Iris pigment epithelial cell (primary cell): Measurements from ENCODE around the gene PPM1K.
"Not testable (repeated sequence)": the region's sequence is repeated elsewhere in the genome, so short reads cannot be mapped to it uniquely, and the experiment has no call there.

ENCODE experiments used
- DNase-seq: peaks from one replicate; pipeline ENCODE4 v3.0.0-alpha.2; 2011; ENCODE audit warnings: low read depth

PPM1K gene

DNA sequence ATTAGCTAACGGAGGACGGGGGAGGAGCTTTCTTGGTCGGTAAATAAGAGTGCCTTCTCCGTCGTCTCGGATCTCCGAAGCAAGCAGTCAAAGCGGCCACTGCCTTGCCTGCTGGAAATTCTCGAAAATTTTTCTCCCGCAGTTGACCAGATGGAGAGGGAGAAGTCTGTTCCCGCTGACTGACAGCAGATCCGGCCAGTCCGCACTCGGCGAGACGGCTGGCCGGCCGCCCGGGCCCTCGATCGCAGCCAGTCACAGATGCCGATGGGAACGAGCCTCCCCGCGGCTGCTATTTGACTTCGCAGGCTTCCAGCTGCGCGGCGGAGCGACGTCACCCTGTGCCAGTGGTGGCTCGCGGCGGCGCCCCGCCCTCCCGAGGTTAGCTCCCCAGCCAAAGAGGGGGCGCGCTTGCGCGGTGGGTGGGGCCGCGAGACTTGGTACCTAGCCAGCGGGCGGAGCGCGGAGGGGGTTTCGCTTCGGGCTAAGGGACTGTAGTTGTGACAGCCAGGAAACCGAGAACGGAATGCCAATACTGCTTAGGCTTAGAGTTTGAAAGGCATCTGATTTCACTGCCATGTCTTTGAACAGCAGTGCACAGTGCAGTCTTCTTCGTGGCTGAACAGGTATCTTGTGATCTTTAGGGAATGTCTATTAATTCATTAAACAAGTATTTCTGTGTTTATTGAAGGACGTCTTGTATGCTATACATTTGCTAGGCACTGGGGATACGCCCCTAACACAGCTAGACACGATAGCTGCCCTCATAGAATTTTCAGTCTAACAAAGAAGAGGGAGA lies at the start of gene PPM1K:
TSS of gene PPM1K (minus strand) at position 123 of the 796 bp plus-strand sequence. CDS start 5,978 bp downstream, outside the sequence.
- DNase-seq = peak; percentile 99

DNA sequence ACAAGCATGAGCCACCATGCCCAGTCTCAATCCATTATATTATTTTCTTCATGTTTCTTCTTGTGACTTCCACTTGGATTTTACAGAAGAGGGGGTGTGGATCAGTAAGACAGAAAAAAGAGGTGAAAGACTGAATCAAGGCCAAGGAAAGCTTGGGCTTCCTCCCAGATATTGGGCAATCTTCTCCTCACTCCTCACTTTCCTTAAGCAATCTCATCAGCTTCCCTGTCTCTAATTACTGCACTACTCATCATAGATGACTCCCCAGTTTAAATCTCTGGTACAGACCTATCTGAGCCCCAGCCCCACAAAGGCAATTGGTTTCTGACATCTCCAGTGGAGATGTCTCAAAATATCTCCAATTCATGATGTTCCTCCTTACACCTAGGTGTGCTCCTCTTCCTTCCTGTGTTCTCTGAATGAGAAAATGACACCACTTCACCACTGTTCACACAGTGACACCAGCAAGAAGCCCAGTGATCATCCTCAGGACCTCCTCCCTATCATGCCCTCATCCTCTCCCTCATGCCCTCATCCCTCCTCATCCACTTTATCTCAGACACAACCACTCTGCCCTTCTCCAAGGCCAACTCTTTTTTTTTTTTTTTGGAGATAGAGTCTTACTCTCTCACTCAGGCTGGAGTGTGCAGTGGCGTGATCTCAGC lies 49.5 kb upstream of the PPM1K start:
- peak; percentile 73 for DNase-seq

DNA sequence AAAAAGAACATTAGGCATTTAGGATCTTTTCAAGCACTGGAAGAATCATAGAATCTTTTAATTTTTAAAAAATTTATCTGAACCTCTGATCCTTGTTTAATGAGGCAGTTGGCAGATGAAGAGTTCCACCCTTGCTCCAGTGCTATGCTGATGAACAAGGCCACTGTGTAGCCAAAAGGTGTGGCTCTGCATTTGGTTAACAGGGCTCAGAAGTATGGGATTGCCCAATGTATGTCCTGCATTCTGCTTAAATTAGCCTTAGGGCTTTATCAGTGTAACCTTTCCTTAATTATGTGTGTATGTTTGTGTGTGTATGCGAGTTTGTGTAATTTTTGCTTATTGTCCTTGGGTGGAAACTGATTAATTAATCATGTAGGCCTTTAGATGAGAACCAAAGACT lies 43.3 kb upstream of the PPM1K start:
- DNase-seq = no peak

DNA sequence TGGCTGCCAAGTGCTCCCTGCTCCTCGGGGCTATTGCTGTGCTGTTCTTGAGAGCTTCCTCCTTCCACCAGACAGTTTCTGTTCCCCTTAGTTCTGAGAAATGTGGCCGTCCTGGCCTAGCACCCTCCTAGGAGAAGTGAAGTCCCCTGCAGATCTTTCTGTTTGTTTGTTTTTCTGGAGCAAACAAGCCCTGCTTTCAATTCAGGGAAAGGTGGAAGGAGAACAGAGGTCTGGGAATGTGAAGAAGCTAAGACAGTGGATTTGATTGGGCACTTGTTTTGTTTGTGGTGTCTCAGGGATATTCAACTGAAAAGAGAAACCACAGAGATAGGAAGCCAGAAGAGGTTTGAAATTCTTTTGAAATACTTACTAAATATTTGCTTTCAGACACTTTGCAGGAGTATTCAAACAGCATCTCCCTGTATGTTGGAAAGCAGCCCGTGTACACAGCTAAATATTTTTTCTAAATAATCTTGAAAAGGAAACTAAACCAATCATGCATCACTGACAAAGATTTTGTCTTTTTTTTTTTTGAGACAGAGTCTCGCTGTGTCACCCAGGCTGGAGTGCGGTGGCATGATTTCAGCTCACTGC lies 36.5 kb upstream of the PPM1K start:
- DNase-seq = peak; percentile 71

DNA sequence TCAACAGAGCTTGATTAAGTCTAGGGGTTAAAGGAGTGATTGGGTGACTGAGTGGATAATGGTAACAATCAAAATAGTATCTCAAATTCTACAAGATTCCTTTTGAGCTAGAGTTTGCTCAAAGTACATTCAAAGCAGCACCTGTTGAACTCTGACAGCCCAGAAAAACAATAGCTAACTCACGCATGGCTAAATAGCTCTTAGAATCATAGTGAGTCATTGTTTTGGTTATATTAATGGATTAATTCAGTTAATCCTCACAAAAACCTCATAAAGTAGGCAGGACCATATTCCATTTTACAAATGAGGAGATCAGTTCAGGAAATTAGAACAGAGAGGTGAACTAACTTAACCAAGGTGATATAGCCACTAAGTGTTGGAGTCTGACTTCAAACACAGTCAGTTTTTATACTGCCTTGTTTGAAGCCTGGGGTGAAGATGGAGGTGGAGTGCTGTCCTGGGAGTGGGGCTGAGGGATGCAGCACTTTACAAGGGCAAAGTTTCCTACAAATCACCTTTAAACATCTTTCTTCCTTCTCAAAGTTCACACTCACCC lies 35.9 kb upstream of the PPM1K start:
- peak; percentile 19 for DNase-seq

DNA sequence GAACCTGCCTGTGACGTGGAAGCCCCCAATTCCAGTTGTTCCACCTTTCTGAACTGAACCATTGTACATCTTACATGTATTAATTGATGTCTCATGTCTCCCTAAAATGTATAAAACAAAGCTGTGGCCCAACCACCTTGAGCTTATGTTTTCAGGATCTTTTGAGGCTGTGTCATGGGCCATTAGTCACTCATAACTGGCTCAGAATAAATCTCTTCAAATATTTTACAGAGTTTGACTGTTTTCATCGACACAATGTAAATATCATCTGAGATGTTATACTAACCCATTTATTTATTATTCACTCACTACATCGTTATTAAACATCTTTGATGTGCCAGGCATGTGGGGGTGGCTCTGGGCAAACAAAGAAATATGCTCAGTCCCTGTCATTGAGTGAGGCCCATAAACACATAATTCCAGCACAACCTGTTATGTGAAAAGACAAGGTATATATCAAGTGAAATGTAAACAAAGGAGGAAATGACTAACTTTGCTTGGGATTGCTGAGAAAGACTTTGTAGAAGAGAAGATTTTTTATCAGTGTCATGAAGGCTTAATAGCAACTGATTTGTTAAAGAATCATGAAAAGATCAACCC lies 34.5 kb upstream of the PPM1K start:
- peak; percentile 49 for DNase-seq

DNA sequence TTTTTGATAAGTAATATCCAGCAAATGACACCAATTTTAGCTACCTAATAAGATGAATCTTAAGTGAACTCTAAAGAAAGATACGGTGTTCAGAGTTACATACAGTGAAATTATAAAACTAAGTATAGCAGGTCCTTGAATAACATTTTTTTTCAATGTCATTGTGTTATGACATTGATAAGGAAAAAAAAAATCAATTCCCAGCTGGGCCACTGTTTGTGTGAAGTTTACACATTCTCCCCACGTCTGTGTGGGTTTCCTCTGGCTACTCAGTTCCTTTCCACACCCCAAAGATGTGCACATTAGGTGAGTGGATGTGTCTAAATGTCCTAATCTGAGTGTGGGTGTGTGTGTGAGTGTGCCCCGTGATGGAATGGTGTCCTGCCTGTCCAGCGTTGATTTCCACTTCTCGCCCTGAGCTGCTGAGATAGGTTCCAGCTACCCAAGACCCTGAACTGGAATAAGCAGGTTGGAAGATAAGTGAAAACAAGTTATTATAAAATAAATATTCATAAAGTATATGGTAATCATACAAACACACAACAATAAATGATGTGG lies 31.2 kb upstream of the PPM1K start:
- no peak for DNase-seq

DNA sequence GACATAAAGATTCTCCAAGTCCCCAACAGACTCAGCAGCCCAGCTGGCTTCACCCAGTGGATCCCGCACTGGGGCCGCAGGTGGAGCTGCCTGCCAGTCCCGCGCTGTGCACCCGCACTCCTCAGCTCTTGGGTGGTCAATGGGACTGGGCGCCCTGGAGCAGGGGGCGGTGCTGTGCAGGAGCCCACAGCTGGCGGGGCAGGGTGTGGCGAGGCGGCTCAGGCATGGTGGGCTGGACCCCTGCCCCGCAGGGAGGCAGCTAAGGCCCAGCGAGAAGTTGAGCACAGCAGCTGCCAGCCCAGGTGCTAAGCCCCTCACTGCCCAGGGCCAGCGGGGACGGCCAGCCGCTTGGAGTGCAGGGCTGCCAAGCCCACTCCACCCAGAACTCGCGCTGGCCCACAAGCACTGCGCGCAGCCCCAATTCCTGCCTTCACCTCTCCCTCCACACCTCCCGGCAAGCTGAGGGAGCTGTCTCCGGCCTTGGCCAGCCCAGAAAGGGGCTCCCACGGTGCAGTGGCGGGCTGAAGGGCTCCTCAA lies 28.8 kb upstream of the PPM1K start:
- not testable (repeated sequence) for DNase-seq

DNA sequence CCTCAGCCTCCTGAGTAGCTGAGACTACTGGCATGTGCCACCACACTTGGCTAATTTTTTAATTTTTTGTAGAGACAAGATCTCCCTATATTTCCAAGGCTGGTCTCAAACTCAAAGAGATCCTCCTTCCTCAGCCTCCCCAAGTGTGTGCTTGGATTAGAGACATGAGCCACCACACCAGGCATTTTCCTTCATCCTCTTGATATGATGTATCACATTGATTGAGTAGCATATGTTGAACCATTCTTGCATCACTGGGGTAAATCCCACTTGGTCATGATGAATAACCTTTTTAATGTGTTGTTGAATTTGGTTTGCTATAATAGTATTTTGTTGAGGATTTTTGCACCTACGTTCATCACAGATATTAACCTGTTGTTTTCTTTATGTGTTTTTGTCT lies 24.2 kb upstream of the PPM1K start:
- no peak for DNase-seq

DNA sequence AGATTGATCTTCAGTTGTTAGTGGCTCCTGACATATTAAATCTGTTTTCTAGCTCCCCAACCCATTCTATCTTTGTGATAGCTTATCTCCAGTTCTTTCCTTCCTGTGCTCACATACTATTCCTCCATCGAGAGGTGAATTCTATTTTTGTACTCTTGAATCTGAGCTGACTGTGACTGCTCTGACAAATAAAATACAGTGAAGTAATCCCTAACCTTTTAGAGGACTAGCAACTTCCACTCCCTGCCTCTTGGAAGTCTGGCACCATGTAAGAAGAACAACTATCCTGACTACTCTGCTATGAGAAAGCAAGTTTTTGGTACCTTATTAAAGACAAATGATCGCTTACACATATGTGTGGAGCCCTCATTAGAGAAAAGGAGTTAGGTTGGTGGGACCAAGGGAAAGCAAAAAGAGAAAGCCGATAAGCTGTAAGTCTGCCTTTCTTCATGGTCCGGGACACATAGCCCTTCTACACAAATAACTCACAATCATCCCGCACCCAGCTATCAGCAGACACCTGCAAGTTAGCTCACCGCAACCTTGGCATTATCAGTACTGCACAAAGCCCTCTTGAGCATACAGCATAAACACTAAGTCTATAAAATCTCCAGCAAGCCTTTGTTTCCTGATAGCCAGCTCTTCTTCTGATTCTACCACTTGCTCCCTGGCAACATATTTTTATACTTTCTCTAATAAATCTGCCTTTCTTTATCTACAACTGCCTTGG lies 13.5 kb upstream of the PPM1K start:
- DNase-seq = no peak

DNA sequence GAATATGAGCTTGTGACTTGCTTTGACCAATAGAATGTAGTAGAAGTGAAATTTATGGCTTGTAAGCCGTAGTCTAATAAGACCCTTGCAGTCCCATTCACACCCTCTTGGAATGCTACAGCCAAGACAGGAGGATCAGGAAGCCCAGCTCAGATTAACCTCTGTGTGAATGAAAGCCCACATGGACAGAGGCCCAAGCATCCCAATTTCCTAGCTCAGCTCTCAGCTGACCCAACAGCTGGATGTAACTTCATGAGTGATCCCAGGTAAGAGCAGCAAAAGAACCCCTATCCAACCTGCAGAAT lies 12.8 kb upstream of the PPM1K start:
- DNase-seq = no peak

DNA sequence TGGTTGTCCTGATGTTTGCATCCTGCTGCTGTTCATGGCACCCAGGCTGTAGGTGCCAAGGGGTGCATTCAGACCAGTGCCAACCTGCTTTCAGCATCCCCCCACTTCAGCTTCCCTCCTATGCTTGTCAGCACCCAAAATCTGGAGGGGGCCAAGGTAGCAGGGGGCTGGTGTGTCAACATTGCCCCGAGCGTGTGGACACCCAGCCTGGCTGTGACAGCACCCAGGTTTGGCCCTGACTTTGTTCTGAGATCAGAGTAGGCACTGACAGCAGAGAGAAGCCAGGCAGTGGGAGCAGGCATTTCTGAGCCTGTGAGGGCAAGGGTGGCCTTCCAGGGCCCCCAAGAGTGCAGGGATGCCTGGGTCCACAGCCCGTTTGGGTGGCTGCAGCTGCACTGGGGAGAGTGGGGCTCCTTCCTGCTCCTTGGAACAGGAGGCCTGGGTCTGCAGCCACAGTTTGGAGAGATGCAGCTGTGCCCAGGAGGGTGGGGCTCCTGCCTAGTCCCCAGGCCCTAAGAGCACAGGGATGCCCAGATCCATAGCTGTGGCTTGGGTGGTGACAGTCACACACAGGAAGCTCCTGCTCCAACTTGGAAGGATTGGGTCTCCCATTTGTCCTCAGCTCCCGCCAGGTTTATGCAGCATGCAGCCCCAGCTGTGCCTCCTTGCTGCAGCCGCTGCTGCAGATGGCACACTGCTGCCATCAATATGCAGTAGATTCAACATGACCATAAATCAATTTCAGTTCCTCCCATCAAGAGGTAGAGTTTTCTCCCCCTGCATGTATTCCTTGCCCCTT lies 12.3 kb upstream of the PPM1K start:
- DNase-seq = no peak

DNA sequence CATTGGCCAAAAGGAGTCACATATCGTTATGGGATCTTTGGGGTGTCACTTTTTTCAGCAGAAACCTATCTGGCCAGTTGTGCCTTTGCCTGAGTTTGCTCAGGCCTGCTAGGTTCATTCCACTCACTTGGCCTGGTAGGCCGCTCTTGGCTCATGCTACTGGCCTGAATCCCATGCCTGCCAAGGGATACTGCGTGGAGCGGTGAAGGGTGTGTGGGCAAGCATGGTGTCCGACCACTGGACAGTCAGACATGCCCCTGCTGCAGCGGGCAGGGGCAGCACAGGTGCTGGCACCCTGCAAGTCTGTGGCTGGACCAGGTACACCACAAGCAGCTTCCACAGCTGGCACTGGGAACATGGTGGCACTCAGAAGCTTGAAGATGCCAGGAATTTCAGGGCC lies 11.3 kb upstream of the PPM1K start:
- no peak for DNase-seq

DNA sequence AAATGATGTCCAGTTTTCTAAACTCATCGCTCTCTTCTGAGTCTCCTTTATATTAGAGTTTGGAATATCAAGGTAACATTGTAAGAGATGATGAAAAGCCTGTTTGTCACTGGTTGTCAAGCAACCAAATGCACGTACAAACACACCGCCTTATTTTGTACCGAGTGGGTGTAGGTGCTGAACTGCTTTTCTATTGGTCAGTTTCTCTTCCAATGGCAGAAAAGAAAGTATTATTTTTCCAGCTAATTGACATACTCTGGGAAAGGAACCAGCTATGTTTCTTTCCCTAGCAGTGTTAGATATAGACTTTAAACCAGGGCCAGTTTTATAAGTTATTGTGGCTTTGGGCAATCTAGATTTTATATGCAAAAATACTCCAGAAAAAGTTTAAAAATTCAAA lies 6.6 kb upstream of the PPM1K start:
- DNase-seq = peak; percentile 72

DNA sequence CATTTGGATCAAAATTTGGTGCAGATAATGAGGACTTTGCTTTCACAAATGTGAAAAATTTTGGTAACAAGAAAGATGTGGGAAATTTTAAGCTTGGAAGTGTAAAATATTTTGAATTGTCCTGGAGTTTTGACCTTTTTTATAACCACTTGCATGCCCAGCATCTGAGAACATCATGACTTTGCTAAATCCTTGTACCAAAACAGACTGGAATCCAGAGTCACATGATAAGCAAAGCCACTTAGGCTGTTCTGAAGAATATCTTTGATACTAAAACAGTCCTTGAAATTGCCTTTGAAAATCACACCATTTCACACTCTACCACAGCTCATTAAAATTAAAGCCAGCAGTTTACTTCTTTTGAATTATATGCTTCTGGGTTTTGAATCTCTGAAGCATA lies 2.5 kb upstream of the PPM1K start:
- peak; percentile 52 for DNase-seq

DNA sequence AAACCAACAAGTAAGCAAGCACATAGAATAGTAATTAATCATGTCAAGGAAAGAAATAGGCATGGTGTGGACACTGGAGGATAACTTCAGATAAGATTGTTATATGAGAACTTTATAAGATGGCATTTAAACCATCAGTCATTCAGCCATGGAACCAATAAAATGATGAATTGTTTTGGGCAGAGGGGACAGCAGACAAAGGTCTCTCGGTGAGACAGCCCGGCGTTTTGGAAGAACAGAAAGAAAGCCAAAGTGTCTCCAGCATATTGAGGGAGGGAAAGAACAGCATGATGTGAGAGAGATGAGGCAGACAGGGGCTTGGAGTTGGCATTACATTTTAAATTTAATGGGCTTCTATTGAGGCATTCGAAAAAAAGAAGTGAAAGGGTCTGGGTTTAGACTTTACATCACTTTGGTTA lies 883 bp upstream of the PPM1K start:
- no peak for DNase-seq

DNA sequence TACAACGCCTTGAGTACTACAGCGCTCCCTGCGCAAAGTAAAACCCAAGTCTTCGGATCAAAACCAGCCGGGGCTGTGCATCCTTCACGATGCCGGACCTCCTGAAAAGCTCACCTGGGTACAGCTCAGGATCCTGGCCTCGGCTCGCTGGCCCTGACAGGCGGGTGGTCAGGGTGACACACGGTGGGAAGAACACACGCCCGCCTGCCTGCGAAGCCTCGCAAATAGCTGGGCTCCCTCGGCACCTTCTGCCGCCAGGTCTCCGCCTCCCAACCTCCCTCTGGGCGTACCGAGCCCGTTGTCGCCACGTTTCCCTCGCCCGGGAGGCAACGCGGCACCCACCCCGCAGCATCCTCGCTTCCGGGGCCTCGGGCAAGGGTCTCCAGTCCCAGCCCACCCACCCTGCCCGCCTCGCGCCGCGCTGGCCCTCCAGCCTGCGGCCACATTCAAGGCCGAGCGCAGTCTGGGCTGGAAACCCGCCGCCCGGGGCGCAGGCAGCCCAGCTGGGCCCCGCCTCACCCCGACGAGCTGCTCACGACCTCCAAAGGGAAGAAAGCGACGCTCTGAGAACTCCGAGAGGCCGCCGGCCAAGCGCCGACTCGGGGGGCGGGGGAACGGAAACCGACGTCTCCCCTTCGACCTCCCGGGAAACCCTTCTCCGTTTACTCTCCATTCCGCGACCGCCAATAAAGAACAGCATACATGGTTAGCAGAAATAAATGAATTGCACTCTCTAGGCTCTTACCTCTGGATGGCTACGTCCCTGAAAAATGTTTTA lies 511 bp downstream of the PPM1K start:
- DNase-seq = peak; percentile 67

DNA sequence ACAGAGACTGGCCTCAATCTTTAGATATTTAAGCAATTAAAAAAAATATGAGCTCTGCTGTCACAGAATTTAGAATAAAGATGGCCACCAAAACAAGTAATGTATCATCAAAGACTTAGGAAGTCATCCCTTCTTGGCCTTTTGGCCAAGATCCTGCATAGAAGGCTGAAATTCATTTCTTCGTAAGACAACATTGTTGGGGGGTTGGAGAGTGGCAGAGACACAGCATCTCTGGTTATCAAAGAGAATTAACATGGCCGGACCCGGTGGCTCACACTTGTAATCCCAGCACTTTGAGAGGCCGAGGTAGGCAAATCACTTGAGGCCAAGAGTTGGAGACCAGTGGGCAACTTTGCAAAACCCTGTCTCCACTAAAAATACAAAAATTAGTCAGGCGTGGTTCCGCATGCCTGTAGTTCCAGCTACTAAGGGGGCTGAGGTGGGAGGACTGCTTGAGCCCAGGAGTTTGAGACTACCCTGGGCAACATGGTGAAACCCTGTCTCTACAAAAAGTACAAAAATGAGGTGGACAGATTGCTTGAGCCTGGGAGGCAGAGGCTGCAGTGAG lies 4.0 kb downstream of the PPM1K start:
- no peak for DNase-seq

DNA sequence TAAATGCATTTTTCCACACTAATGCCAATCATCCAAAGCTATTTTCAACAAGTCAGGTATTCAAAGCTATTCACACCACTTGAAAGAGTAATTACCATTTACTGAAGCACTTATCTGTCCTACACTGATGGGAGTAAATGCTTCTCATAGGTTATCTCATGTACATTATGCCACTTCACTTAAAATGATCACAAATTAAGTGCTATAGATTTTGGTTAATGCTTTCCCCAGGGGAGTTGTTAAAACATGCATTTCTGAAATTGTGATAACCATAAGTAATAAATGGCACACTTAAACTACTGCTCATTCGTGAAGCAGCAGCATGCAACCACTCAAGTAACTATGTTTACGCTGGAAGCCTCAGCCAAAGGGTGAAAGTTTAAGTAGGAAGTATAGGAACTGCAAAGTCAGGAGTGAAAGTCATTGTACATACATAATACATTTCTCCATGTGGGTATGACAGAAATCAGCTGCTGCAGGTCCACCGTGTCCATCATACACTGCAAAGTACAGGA lies 6.6 kb downstream of the PPM1K start:
- no peak for DNase-seq
